Measurements from ENCODE around the gene LHX2. TPM values are rescaled to one million over a fixed set of nuclear protein-coding genes. Genes with fewer than 3 reads are reported as not detected.

Gene LHX2
- polyA plus RNA-seq, 1 donor, result 2.0 TPM

DNA sequence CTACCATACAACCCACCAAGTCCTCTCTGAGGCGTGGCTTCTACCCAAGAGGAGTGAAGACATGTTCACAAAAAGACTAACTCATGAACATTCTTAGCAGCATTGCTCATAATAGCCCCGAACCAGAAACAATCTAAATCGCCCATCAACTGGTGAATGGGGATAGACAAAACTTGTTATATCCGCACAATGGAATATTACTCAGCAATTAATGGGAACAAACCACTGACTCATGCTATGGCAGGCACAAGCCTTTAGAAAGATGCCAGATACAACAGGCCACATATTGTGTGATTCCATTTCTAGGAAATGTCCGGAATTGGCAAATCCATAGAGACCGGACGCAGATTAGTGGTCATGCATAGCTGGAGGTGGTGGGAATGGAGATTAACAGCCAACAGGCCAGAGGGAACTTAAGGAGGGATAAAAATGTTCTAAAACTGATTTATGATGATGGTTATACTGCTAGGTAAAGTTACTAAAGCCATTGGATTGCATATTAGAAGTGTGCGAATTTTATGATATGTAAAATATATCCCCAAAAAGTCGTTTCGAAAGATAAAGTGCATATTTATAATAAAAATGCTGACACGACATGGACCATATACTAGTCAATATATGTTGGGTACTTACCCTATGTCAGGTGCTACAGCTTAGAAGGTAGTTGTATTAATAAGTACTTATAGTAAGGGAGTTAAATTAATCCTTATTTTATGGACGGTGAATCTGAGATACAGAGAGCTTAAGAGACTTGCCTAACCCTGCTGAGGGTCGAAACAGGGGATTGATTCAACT lies 55.4 kb downstream of the LHX2 start:
- no peak for DNase-seq

DNA sequence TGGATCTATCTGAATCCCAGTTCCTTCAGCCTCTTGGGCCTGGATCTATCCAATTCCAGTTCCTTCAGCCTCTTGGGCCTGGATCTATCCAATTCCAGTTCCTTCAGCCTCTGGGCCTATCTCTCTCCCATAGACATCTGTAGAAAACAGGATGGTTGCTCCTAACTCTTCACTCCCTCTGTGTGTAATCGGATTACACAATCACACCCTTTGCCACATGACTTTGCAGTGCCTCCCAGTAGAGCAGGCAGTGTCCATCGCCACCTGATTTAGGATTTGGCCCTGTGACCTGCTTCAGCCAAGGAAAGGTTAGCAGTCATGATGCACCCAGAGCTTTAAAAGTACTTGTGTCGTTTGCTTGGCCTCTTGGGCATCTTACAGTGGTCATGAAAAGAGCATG lies 56.7 kb downstream of the LHX2 start:
- no peak for DNase-seq

DNA sequence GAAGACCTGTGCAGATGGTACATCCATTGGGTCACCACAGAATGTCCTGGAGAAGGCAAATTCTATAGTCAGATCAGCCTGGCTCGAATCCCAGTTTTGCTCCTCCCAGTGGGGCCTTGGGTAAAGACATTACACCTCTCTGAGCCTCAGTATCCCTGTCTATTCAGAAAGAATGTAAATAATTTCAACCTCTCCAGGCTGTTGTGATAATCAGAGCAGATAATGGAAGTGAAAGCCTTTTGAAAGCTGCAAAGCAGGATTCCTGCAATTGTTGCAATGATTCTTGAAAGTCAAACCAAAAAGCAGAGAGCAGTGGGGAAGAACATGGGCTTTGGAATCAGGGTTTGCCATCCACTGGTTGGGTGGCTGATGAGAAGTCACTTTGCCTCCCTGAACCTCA lies 63.2 kb downstream of the LHX2 start:
- DNase-seq, result no peak

DNA sequence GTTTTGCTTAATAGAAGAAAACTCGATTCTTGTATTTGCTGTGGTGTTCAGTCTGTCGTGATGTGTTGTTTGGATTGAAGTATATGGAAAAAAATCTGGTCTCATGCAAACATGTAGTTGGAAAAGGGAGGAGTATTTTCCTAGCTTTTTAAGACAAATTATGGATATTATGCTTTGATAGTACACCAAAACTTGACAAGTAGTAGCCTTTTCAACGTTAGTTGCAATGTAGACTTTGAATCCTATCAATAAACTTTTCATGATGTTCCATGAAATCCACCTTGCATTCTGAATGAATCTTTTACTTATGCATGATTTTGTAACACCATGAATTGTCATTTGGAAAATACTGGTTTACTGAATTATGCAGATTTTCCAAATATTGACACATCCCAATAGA lies 64.2 kb downstream of the LHX2 start:
- no peak for DNase-seq

DNA sequence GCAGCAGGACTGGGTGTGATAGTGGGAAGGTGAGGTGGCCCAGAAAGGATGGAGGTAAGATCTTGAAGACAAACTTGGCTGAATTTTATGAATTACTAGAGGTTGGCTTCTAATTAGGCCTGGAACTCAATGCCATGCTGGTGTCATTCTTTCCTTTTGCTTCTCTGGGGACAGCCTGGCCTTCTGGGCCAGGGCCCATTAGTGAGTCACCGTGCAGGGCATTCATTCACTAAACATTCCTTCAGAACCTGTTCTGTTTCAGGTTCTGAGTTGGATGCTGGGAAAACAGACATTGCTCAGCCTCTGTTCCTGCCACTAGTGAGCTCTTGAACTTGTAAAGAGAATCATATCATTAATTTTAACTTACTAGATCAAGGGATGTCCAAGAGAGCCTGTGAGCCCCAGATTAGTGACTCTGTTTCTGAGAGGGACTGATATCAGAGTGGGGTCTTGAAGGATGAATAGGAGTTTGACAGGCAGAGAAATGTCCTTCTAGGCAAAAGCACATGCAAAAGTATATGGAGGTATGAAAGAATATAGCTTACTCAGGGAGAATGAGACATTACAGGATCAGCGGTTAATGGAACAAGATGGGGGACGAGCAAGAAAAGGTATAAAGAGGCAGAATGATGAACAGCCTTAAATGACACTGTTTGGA lies 66.5 kb downstream of the LHX2 start:
- no peak for DNase-seq

DNA sequence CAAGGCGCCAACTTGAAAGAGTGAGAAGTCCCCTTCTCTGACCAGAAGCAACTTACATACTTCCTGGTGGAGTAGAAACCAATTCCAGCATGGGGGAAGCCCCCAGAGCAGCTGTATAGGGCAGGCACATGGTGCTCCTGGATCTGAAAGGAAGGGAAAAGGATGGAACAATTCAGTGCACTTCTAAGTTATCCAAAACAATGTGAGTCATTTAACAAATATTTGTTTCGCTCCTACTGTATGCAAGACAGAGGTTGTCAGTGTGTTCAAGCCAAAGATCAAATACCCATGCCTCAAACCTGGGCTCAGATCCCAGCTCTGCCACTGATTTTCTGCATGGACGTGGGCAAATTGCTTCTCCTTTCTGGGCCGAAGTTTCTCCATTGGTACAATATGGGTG lies 67.1 kb downstream of the LHX2 start:
- DNase-seq, result peak; percentile 23

DNA sequence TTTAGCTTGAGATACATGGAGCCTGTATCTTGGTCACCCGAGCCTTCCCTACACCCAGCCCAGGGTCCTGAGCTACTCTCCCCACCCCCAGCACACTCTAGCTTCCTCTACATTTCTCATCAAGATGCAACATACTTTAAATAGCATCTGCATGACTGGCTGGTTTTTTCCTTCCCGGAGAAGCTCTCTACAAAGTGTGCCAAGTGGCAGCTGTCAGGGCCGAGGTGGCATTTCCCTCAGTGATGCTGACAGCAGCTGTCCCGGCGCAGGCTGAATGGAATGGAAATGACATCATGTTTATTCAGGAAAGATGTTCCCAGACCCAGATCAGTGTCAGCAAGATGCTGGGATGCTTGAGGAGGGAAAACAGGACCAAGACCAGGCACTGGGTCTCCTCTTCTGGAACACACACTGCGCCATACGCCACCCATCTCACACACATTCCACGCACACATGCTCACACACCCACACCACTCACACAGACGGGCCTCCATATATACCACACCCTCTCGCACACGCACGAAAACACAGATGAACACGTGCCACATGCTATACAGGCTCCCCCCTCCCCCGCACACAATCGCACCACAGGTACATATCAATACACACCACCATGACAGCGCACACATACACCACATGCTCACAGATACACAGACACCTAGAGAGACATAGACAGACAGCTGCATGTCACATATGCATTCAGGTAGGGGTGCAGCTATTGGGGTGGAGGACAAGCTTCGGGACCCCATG lies 67.8 kb downstream of the LHX2 start:
- peak; percentile 61 for DNase-seq

DNA sequence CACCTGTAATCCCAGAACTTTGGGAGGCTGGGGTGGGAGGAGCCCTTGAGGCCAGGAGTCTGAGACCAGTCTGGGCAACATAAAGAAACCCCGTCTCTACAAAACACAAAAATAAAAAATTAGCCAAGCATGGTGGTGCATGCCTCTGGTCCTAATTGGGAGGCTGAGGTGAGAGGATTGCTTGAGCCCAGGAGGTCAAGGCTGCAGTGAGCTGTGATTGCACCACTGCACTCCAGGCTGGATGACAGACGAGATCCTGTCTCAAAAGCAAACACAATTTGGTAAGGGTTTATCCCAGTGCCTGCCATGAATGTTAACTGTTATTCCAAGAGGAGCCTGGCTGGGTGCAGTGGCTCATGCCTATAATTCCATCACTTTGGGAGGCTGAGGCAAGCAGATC lies 71.1 kb downstream of the LHX2 start:
- DNase-seq, result no peak

Other genes starting within 250 kb of the LHX2 start
- gene DENND1A, start 81.6 kb upstream of the LHX2 start, polyA plus RNA-seq (ENCODE audit: insufficient read length), result 16.7 TPM
- gene NEK6, start 246.2 kb downstream of the LHX2 start, polyA plus RNA-seq (ENCODE audit: insufficient read length), result 37.0 TPM